VCaP (cell line): ENCODE results near the gene HOMER1.

Experiments used
- H3K27ac ChIP-seq: fragments of 450-650 bp; 2 replicates; pipeline ENCODE4 v1.5.1; 2017
- CTCF ChIP-seq: fragments of 450-650 bp; conservative IDR thresholded peaks from 2 replicates; pipeline ENCODE4 v1.5.1; 2017; ENCODE audit warnings: mild to moderate bottlenecking, moderate library complexity

HOMER1 gene

GRCh38 chr5:79547982-79548381 is 34.0 kb upstream of the HOMER1 start:
- no peak for TF ChIP-seq CTCF
- H3K27ac ChIP-seq = no peak overlapping the region; the same call in 1 of the 2 replicates

DNA sequence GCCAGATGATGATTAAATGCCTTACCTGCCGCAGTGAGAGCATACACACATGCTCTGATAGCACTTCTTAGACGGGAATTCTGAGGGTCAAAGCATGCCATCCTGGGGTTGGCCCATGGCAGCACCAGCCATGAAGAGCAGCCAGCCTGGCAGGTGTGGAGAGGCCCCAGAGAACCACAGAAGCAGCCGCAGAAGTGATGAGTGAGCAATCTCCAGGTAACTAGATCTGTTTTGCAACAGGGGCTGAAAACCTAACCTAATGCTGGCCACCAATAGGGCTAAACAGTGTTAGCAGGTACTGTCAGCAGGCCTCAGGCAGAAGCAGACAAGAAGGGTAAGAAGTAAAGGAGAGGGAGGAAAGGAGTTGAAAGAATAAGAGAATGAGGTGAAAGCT is 33.5 kb upstream of the HOMER1 start:
- TF ChIP-seq CTCF = no peak
- no peak overlapping the region; the same call in 1 of the 2 replicates for H3K27ac ChIP-seq

DNA sequence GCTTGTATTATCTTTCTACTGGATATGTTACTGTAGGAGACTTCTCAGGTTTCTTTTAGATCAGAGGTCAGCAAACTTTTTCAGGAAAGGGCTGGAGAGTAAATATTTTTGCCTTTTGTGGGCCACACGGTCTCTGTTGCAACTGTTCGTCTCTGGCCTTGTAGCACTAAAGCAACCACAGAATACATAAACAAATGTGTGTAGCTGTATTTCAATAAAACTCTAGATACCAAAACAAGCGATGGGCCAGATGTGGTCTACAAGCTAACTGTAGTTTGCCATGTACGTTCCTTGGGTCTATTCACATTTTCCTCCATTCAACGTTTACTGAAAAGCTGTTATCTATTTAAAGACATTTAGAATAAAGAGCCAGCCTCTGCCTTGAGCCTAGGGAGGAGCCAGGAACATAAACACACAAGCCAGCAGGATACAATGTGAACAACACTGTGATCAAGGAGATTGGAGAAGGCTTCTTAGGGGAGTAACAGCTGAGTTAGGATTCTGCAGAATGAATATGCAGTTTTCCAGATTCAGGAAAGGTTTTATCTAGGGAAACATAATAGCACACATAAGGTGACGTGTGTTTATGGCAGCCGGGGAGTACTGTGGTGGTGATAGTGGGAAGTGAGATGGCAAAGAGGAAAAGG is 33.0 kb upstream of the HOMER1 start:
- H3K27ac ChIP-seq = no peak overlapping the region
- TF ChIP-seq CTCF = no peak

DNA sequence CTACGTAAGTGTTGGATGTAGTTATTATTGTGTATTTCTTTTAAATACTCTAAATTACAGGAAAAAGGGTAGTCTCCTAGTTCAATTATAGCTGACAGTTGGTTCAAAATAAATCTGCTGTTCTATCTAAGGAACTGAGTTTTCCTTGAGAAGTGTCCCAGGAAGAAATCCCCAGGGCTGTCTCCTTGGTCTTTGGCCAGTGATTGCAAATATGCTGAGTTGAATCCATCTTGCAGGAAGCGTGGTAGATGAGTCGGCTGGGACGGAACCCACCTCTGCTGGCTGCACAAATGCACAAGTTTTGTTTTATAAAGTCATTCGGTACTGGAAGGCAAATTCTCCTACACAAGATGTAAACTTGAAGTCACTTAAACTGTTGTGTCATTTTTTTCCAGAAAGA is 30.2 kb upstream of the HOMER1 start:
- no peak overlapping the region for H3K27ac ChIP-seq
- no peak for TF ChIP-seq CTCF

- no peak for TF ChIP-seq CTCF
- no peak overlapping the region for H3K27ac ChIP-seq
Measured at GRCh38 chr5:79540939-79541338, 27.0 kb upstream of the HOMER1 start.

DNA sequence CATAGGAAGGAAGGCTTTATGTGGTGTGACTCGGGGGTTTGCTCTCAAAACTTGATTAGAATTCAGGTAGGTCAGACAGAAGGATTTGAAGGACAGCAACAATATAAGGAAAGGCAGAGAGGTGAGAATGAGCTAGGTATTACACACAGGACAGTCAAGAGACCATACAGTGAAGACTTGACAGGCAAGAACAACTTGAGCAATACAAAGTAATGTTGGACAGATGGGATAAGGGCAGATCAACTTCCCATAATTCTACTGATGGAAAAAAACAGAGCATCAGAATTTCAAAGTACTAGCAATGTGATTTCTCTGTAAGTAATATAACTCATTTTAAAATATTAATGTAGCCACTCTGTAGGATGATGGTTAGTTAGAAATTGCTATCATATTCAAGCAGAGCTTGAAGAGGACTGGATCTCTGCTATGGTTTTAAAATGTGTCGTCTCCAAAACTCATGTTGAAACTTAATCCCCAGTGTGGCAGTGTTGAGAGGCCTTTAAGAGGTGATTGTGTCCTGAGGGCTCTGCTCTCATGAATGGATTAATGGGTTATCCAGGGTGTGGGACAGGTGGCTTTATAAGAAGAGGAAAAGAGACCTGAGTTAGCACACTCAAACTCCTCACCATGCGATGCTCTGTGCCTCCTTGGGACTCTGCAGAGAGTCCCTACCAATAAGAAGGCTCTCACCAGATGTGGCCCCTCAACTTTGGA is 22.4 kb upstream of the HOMER1 start:
- TF ChIP-seq CTCF = no peak
- no peak overlapping the region for H3K27ac ChIP-seq

DNA sequence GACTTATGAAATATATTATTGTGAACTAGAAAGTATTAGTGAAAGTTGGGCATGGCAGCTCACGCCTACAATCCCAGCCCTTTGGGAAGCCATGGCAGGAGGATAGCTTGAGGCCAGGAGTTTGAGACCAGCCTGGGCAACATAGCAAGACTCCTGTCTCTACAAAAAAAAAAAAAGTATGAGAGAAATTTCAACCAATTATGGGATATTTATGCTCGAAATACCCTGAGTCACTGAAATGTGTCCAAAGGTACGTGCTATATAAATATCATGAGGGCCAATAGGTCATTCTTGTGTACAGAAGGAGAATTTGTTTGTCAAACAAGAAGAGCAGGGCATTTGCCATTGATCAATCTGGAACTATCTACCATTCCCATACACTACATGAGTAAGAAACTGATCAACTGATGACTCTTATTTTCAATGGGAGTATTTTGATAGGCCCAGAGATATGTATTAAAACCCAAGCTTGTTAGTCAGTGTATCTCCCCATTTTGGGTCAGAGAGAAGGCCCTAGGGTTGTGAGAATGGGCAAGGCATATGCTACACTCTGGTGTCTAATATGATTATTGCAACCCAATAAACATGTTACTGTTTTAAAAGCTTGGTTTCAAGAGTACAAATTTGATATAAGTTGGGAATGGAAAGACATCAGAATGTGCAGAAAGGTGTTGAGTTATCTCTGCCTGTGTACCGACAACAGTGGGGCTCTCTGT is 21.7 kb upstream of the HOMER1 start:
- TF ChIP-seq CTCF = no peak
- H3K27ac ChIP-seq = no peak overlapping the region
